ENCODE measurements around the gene DDX4. TPM values are rescaled to one million over a fixed set of nuclear protein-coding genes. Genes with fewer than 3 reads are reported as not detected.

Gene DDX4
- not detected for total RNA-seq

GRCh38 chr5:55737793-55738192 lies at the start of gene DDX4:
Gene DDX4 (plus strand): TSS chr5:55738061. CDS start chr5:55738964, 903 bp downstream.
- 95 to 97% methylated on average over 31 of the region's 31 CpGs for WGBS, 2 donors

GRCh38 chr5:55691265-55692105 lies 46.4 kb upstream of the DDX4 start:
- Histone ChIP-seq H3K9me3 (no peaks in the 10 kb centered on the region), H3K4me1 (peaks cover 5 to 9% (median 8%) of the 10 kb centered on the region in 4 donors), H3K36me3 (no peaks in the 10 kb centered on the region), H3K27me3 (no peaks in the 10 kb centered on the region), H3K27ac (peak overlapping the region in 1 of 4 donors; percentile 12), H3K4me3 (no peak overlapping the region)
- ATAC-seq (ENCODE audit: low FRiP score in 2 of 2), result peak in 1 of 2 donors; percentile 79
- TF ChIP-seq POLR2AphosphoS5 (IDR thresholded peaks at IDR 0.05) (no peak), CTCF (IDR thresholded peaks at IDR 0.05) (peak; percentile 53 to 78 (median 72))
- DNase-seq, result no peak
- WGBS, 2 donors, result 40 to 42% methylated on average over 2 of the region's 2 CpGs

More at GRCh38 chr5:55737793-55738192, at the start of gene DDX4:
- Histone ChIP-seq H3K9me3 (no peaks in the 10 kb centered on the region), H3K36me3 (no peaks in the 10 kb centered on the region), H3K27me3 (no peaks in the 10 kb centered on the region), H3K27ac (no peak within 1 kb of the TSS), H3K4me3 (no peak within 1 kb of the TSS), H3K4me1 (no peaks in the 10 kb centered on the region)
- ATAC-seq (ENCODE audit: low FRiP score in 2 of 2), result no peak
- peak in 1 of 2 donors; percentile 77 for DNase-seq
- no peak for TF ChIP-seq POLR2AphosphoS5 (IDR thresholded peaks at IDR 0.05)
- TF ChIP-seq EP300 (IDR thresholded peaks at IDR 0.05), result no peak
- no peak for TF ChIP-seq CTCF (IDR thresholded peaks at IDR 0.05)
- TF ChIP-seq POLR2A (IDR thresholded peaks at IDR 0.05), result no peak

GRCh38 chr5:55692106-55692417 lies 45.8 kb upstream of the DDX4 start:
- H3K9me3 ChIP-seq, result no peaks in the 10 kb centered on the region
- DNase-seq (no peak), ATAC-seq (ENCODE audit: low FRiP score in 2 of 2) (no peak)
- H3K27ac ChIP-seq, result no peak overlapping the region
- H3K4me3 ChIP-seq, result no peak overlapping the region
- H3K4me1 ChIP-seq, result peaks cover 5 to 9% (median 8%) of the 10 kb centered on the region in 4 donors
- no peaks in the 10 kb centered on the region for H3K27me3 ChIP-seq
- 65 to 84% methylated on average over 2 of the region's 2 CpGs for WGBS, 2 donors
- peaks cover 0 to under 1% (median 0%) of the 10 kb centered on the region in 4 donors for H3K36me3 ChIP-seq
- TF ChIP-seq POLR2A (IDR thresholded peaks at IDR 0.05) (no peak), POLR2AphosphoS5 (IDR thresholded peaks at IDR 0.05) (no peak), CTCF (IDR thresholded peaks at IDR 0.05) (no peak), EP300 (IDR thresholded peaks at IDR 0.05) (no peak)

- Histone ChIP-seq H3K27ac (no peak overlapping the region), H3K27me3 (no peaks in the 10 kb centered on the region), H3K4me1 (peaks cover 5 to 9% (median 8%) of the 10 kb centered on the region in 4 donors), H3K9me3 (no peaks in the 10 kb centered on the region), H3K36me3 (peaks cover 0 to 5% (median 0%) of the 10 kb centered on the region in 4 donors), H3K4me3 (no peak overlapping the region)
- DNase-seq (no peak), ATAC-seq (ENCODE audit: low FRiP score in 2 of 2) (no peak)
- TF ChIP-seq EP300 (IDR thresholded peaks at IDR 0.05) (no peak), POLR2A (IDR thresholded peaks at IDR 0.05) (no peak), CTCF (IDR thresholded peaks at IDR 0.05) (no peak), POLR2AphosphoS5 (IDR thresholded peaks at IDR 0.05) (no peak)
- WGBS, 2 donors, result 54 to 60% methylated on average over 1 of the region's 1 CpG
Observed at GRCh38 chr5:55692509-55692908, 45.4 kb upstream of the DDX4 start.

All from upper lobe of left lung (tissue), 6 donors.